ENCODE measurements around the gene MAGEA11. TPM values are rescaled to one million over a fixed set of nuclear protein-coding genes. Genes with fewer than 3 reads are reported as not detected.

Gene MAGEA11
- polyA plus RNA-seq, 1 donor (not counting 4 experiments of a cell fraction or from before 2014, with no cell fraction given): not detected

DNA sequence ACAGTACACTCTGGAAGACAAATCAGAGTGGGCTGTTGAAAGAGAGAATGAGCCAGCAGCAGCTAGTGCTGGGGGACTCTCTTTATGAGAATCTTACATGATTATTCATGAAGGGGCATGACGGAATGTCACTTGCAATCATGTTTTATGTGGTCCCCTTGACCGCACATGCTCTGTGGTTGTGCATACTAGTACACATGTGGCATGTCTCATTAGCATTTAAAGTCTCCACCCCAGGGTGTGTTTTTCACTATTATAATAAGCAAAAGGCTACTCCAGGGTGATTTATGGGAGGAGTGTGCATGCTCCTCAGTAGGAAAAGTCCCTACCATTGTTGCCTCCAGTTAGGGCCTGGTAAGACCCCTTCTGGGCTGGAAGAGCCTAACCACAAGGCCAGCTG is 30.7 kb upstream of the MAGEA11 start:
- Histone ChIP-seq H3K9ac (ENCODE audit: control insufficient read depth, extremely low read depth, insufficient read depth, low read length) (no peak overlapping the region), H3K27me3 (ENCODE audit: control insufficient read depth, extremely low read depth, insufficient read depth, low read length) (no peaks in the 10 kb centered on the region), H3K4me2 (ENCODE audit: control insufficient read depth, extremely low read depth, insufficient read depth, low read depth, low read length) (no peak overlapping the region), H4K20me1 (ENCODE audit: control insufficient read depth, extremely low read depth, insufficient read depth, low read length) (no peaks in the 10 kb centered on the region), H3K4me1 (ENCODE audit: control insufficient read depth, extremely low read depth, insufficient read depth, low read length) (no peaks in the 10 kb centered on the region), H3K4me3 (ENCODE audit: control insufficient read depth in 2 of 3, extremely low read depth in 1 of 3, insufficient read depth in 2 of 3, low read depth in 1 of 3, low read length in 3 of 3) (no peak overlapping the region), H2AFZ (ENCODE audit: control insufficient read depth, low read length) (no peak overlapping the region), H3K36me3 (ENCODE audit: control insufficient read depth in 2 of 2, extremely low read depth in 1 of 2, insufficient read depth in 2 of 2, low read length in 2 of 2) (no peaks in the 10 kb centered on the region), H3K79me2 (ENCODE audit: control insufficient read depth, insufficient read depth, low read length) (no peaks in the 10 kb centered on the region), H3K9me1 (ENCODE audit: control insufficient read depth, extremely low read depth, insufficient read depth, low read length) (no peaks in the 10 kb centered on the region), H3K27ac (ENCODE audit: control insufficient read depth, insufficient read depth, low read length) (no peak overlapping the region), H3K9me3 (ENCODE audit: control insufficient read depth, low read depth, low read length) (no peaks in the 10 kb centered on the region)
- DNase-seq (ENCODE audit: low read depth, low spot score) (no peak), FAIRE-seq (no peak)
- TF ChIP-seq, protein P1, sequence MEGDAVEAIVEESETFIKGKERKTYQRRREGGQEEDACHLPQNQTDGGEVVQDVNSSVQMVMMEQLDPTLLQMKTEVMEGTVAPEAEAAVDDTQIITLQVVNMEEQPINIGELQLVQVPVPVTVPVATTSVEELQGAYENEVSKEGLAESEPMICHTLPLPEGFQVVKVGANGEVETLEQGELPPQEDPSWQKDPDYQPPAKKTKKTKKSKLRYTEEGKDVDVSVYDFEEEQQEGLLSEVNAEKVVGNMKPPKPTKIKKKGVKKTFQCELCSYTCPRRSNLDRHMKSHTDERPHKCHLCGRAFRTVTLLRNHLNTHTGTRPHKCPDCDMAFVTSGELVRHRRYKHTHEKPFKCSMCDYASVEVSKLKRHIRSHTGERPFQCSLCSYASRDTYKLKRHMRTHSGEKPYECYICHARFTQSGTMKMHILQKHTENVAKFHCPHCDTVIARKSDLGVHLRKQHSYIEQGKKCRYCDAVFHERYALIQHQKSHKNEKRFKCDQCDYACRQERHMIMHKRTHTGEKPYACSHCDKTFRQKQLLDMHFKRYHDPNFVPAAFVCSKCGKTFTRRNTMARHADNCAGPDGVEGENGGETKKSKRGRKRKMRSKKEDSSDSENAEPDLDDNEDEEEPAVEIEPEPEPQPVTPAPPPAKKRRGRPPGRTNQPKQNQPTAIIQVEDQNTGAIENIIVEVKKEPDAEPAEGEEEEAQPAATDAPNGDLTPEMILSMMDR (optimal IDR thresholded peaks at IDR 0.05 in 1 of 3, IDR thresholded peaks at IDR 0.05 in 1 of 3, conservative IDR thresholded peaks at IDR 0.05 in 1 of 3; ENCODE audit: extremely low read depth in 1 of 3, insufficient read depth in 2 of 3, low read length in 3 of 3): no peak
- no peak for TF ChIP-seq EZH2 (IDR thresholded peaks at IDR 0.05; ENCODE audit: low read length)
- dilution Hi-C loops (cut with MboI; ENCODE audit: extremely low pct_ligation_motif_present, low sequenced_read_pairs): no loop called here

DNA sequence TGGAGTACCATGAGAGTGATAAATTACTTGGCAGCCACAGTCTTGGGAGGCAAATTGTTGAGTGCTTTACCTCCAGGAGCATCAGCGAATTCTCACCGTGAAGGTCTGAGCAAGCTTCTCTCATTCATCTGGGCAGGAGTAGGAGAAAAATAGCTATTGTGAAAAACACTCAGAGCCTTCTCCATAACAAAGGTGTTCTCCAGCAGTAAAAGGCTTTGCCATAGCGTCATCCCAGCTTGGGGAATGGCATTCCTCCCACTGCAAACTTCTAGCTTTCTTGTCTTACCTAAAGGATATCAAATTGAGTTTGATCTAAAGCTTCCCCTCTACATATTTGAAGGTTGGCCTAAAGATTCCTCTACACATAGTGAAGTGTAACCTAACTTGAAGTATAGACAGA is 29.8 kb upstream of the MAGEA11 start:
- no peaks in the 10 kb centered on the region for H3K9me1 ChIP-seq (ENCODE audit: control insufficient read depth, extremely low read depth, insufficient read depth, low read length)
- H3K9ac ChIP-seq (ENCODE audit: control insufficient read depth, extremely low read depth, insufficient read depth, low read length): no peak overlapping the region
- no peak overlapping the region for H3K4me3 ChIP-seq (ENCODE audit: control insufficient read depth in 2 of 3, extremely low read depth in 1 of 3, insufficient read depth in 2 of 3, low read depth in 1 of 3, low read length in 3 of 3)
- no peak overlapping the region for H3K4me2 ChIP-seq (ENCODE audit: control insufficient read depth, extremely low read depth, insufficient read depth, low read depth, low read length)
- no peaks in the 10 kb centered on the region for H3K4me1 ChIP-seq (ENCODE audit: control insufficient read depth, extremely low read depth, insufficient read depth, low read length)
- H3K36me3 ChIP-seq (ENCODE audit: control insufficient read depth in 2 of 2, extremely low read depth in 1 of 2, insufficient read depth in 2 of 2, low read length in 2 of 2): no peaks in the 10 kb centered on the region
- no peak overlapping the region for H2AFZ ChIP-seq (ENCODE audit: control insufficient read depth, low read length)
- no peaks in the 10 kb centered on the region for H4K20me1 ChIP-seq (ENCODE audit: control insufficient read depth, extremely low read depth, insufficient read depth, low read length)
- DNase-seq (ENCODE audit: low read depth, low spot score) (no peak), FAIRE-seq (no peak)
- no peak overlapping the region for H3K27ac ChIP-seq (ENCODE audit: control insufficient read depth, insufficient read depth, low read length)
- H3K9me3 ChIP-seq (ENCODE audit: control insufficient read depth, low read depth, low read length): no peaks in the 10 kb centered on the region
- TF ChIP-seq, protein P1 (optimal IDR thresholded peaks at IDR 0.05 in 1 of 3, IDR thresholded peaks at IDR 0.05 in 1 of 3, conservative IDR thresholded peaks at IDR 0.05 in 1 of 3; ENCODE audit: extremely low read depth in 1 of 3, insufficient read depth in 2 of 3, low read length in 3 of 3): no peak
- no peak for TF ChIP-seq EZH2 (IDR thresholded peaks at IDR 0.05; ENCODE audit: low read length)
- dilution Hi-C loops (cut with MboI; ENCODE audit: extremely low pct_ligation_motif_present, low sequenced_read_pairs): no loop called here
- no peaks in the 10 kb centered on the region for H3K27me3 ChIP-seq (ENCODE audit: control insufficient read depth, extremely low read depth, insufficient read depth, low read length)
- H3K79me2 ChIP-seq (ENCODE audit: control insufficient read depth, insufficient read depth, low read length): no peaks in the 10 kb centered on the region
